ENCODE data around the gene BARHL1. TPM values are rescaled to one million over a fixed set of nuclear protein-coding genes. Genes with fewer than 3 reads are reported as not detected.

Gene BARHL1
- total RNA-seq, 6 donors from 2014 or later = not detected

DNA sequence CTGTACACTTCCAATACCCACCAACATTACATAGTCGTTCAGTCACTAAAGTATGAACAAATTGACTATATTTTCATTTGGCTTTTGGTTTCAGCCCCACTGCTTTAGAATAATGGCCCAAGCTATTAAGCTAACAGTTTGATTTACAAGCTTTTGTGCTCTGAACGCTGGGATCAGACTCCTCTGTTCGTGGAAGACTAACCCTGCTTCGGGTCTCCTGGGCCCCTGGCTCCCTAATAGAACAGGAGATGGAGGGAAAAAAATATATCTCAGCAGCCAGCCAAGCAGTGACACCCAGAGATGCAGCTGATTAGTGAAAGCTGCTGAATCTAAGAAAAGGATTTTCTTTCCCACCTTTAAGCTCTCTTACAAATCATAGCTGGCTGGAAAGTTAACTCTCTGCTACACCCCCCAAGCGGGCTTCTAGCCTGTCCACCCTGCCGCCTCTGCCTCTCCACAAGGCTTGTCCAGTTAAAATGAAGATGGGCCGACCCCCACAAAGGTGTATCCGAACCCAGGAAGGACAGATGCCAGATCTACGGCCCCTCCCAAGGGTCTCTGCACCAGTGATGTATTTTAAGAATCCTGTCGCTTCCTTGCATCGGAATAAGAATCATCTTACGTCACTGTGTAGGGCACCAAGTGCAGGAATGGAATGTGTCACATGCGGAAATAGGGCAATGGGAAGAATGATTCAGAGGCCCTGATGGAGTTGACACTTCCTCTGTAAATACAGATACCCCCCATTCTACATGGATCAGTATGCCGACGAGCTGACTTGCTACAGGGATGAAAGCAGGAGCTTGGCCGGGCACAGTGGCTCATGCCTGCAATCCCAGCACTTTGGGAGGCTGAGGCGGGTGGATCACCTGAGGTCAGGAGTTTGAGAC lies 33.4 kb upstream of the BARHL1 start:
- no peak for DNase-seq
- H3K4me1 ChIP-seq = peaks cover 0 to 7% (median 0%) of the 10 kb centered on the region in 4 donors
- H3K4me3 ChIP-seq = no peak overlapping the region
- no peak overlapping the region for H3K27ac ChIP-seq
- no peak for ATAC-seq (ENCODE audit: low FRiP score in 2 of 2)
- 51 to 63% methylated on average over 11 to 17 of the region's 17 CpGs for WGBS, 2 donors
- TF ChIP-seq POLR2AphosphoS5 (IDR thresholded peaks at IDR 0.05) = no peak
- TF ChIP-seq, protein P1, sequence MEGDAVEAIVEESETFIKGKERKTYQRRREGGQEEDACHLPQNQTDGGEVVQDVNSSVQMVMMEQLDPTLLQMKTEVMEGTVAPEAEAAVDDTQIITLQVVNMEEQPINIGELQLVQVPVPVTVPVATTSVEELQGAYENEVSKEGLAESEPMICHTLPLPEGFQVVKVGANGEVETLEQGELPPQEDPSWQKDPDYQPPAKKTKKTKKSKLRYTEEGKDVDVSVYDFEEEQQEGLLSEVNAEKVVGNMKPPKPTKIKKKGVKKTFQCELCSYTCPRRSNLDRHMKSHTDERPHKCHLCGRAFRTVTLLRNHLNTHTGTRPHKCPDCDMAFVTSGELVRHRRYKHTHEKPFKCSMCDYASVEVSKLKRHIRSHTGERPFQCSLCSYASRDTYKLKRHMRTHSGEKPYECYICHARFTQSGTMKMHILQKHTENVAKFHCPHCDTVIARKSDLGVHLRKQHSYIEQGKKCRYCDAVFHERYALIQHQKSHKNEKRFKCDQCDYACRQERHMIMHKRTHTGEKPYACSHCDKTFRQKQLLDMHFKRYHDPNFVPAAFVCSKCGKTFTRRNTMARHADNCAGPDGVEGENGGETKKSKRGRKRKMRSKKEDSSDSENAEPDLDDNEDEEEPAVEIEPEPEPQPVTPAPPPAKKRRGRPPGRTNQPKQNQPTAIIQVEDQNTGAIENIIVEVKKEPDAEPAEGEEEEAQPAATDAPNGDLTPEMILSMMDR (IDR thresholded peaks at IDR 0.05) = no peak
- no peak for TF ChIP-seq POLR2A (IDR thresholded peaks at IDR 0.05)
- TF ChIP-seq EP300 (IDR thresholded peaks at IDR 0.05) = no peak
- H3K9me3 ChIP-seq = no peaks in the 10 kb centered on the region
- no peaks in the 10 kb centered on the region for H3K36me3 ChIP-seq
- no peaks in the 10 kb centered on the region for H3K27me3 ChIP-seq

DNA sequence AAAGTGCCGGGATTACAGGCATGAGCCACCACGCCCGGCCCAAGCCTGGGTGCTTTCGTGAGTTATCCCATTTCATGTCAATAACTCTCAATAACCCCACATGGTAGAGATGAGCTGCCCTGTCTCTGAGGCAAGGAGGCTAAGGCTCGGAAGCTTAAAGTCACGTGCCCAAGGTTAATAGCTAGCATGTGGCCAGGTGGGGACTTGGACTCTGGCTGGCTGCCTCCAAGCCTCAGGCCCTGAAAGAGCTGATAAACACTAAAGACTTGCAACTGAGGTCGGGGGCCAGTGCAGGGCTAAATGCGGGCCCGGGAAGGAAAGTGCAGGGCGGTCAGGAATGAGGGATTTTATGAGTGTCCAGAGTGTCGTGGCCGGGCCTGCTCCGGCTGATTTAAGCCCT lies 30.9 kb upstream of the BARHL1 start:
- ATAC-seq (ENCODE audit: low FRiP score in 2 of 2) = no peak
- 82 to 89% methylated on average over 13 of the region's 13 CpGs for WGBS, 2 donors
- no peaks in the 10 kb centered on the region for H3K36me3 ChIP-seq
- H3K9me3 ChIP-seq = no peaks in the 10 kb centered on the region
- H3K4me1 ChIP-seq = peaks cover 0 to 2% (median 0%) of the 10 kb centered on the region in 4 donors
- TF ChIP-seq POLR2AphosphoS5 (IDR thresholded peaks at IDR 0.05) (no peak), EP300 (IDR thresholded peaks at IDR 0.05) (no peak), POLR2A (IDR thresholded peaks at IDR 0.05) (no peak)
- TF ChIP-seq, protein P1 (IDR thresholded peaks at IDR 0.05) = no peak
- H3K27ac ChIP-seq = no peak overlapping the region
- no peaks in the 10 kb centered on the region for H3K27me3 ChIP-seq
- no peak for DNase-seq
- no peak overlapping the region for H3K4me3 ChIP-seq

DNA sequence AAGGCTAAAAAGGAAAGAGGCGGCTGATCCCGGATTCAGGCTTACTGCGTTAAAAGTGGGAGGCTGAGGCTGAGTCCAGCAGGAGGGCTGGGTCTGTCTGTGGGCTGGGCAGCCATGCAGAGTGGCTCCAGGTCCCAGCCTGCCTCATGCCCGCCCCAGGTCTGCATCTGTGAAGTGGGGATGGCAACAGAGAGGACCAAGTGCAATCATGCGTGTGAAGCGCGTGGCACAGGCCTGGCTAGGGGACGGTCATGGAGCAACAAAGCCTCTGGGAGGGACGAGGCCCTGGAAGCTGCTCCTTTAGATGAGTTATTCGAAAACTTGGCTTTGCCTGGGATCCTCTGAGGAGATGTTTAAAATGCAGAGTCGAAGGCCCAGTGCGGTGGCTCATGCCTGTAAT lies 30.4 kb upstream of the BARHL1 start:
- DNase-seq (no peak), ATAC-seq (ENCODE audit: low FRiP score in 2 of 2) (no peak)
- no peak for TF ChIP-seq POLR2A (IDR thresholded peaks at IDR 0.05)
- no peak for TF ChIP-seq EP300 (IDR thresholded peaks at IDR 0.05)
- TF ChIP-seq, protein P1 (IDR thresholded peaks at IDR 0.05) = no peak
- TF ChIP-seq POLR2AphosphoS5 (IDR thresholded peaks at IDR 0.05) = no peak
- H3K27me3 ChIP-seq = no peaks in the 10 kb centered on the region
- no peak overlapping the region for H3K4me3 ChIP-seq
- H3K27ac ChIP-seq = no peak overlapping the region
- H3K4me1 ChIP-seq = no peaks in the 10 kb centered on the region
- no peaks in the 10 kb centered on the region for H3K36me3 ChIP-seq
- no peaks in the 10 kb centered on the region for H3K9me3 ChIP-seq
- WGBS, 2 donors = 92 to 93% methylated on average over 12 of the region's 12 CpGs

DNA sequence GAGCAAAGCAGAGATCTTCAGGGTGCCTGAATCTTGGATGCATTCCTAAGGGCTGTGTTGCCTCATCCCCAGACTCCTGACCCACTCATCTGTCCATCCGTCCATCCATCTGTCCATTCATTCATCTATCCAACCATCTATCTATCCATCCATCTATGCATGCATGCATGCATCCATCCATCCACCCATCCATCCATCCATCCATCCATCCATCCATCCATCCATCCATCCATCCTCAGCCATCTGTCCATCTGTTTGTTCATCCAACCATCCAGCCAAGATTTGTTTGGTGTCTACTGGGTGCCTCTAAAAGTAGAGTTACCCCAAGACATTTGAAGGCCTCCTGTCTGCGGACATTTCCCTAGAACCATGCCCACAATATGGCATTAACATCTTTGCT lies 27.7 kb upstream of the BARHL1 start:
- H3K4me1 ChIP-seq = no peaks in the 10 kb centered on the region
- TF ChIP-seq, protein P1 (IDR thresholded peaks at IDR 0.05) = no peak
- TF ChIP-seq EP300 (IDR thresholded peaks at IDR 0.05) = no peak
- TF ChIP-seq POLR2AphosphoS5 (IDR thresholded peaks at IDR 0.05) = no peak
- TF ChIP-seq POLR2A (IDR thresholded peaks at IDR 0.05) = no peak
- ATAC-seq (ENCODE audit: low FRiP score in 2 of 2) = no peak
- no peak overlapping the region for H3K4me3 ChIP-seq
- no peaks in the 10 kb centered on the region for H3K27me3 ChIP-seq
- no peaks in the 10 kb centered on the region for H3K36me3 ChIP-seq
- WGBS, 2 donors = 86 to 88% methylated on average over 2 of the region's 2 CpGs
- H3K9me3 ChIP-seq = no peaks in the 10 kb centered on the region
- no peak overlapping the region for H3K27ac ChIP-seq
- no peak for DNase-seq

DNA sequence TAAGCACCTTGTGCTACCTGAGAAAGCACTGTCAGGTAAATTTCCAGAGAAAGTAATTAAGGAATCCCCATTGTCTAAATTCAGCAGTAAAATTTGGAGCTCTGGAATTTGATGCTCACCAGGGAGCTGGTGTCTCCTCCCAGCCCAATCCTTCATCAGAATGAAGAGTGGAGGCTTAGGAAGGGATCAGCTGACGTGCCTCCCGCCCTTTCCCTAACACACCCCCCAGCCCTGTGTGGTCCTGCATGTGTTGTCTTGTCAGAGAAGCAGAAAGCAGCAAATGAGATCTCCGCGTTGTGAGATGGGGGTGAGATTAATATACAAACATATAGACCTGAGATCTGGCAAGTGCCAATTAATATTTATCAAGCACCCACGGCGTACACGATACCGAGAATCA lies 26.9 kb upstream of the BARHL1 start:
- TF ChIP-seq POLR2AphosphoS5 (IDR thresholded peaks at IDR 0.05) = no peak
- TF ChIP-seq POLR2A (IDR thresholded peaks at IDR 0.05) = no peak
- TF ChIP-seq, protein P1 (IDR thresholded peaks at IDR 0.05) = no peak
- no peak for TF ChIP-seq EP300 (IDR thresholded peaks at IDR 0.05)
- Histone ChIP-seq H3K4me3 (no peak overlapping the region), H3K4me1 (no peaks in the 10 kb centered on the region), H3K36me3 (no peaks in the 10 kb centered on the region), H3K9me3 (no peaks in the 10 kb centered on the region), H3K27ac (no peak overlapping the region), H3K27me3 (no peaks in the 10 kb centered on the region)
- 77 to 82% methylated on average over 8 of the region's 8 CpGs for WGBS, 2 donors
- DNase-seq (no peak), ATAC-seq (ENCODE audit: low FRiP score in 2 of 2) (no peak)

Data from upper lobe of left lung (tissue), 6 donors.